ENCODE data around the gene CLDN11.

The CLDN11 gene

DNA sequence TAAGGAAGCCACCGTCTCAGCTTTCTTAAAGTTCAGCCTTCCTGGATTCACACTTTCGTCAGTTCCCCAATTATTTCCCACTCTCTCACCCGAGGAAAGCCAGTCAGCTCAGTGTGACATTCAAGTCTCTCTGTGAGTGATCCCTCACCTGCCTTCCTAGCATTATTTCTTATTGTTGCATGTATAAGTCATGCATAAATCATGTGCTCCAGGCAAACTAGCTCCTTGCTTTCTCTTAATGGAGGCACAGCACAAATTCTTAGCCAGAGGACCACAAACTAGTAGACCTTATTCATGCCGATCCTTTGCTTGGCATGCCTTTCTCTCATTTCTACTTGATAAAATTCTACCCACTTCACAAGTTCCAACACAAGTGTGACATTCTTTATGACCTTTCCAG lies 44.3 kb downstream of the CLDN11 start:
- TF ChIP-seq, protein P1, sequence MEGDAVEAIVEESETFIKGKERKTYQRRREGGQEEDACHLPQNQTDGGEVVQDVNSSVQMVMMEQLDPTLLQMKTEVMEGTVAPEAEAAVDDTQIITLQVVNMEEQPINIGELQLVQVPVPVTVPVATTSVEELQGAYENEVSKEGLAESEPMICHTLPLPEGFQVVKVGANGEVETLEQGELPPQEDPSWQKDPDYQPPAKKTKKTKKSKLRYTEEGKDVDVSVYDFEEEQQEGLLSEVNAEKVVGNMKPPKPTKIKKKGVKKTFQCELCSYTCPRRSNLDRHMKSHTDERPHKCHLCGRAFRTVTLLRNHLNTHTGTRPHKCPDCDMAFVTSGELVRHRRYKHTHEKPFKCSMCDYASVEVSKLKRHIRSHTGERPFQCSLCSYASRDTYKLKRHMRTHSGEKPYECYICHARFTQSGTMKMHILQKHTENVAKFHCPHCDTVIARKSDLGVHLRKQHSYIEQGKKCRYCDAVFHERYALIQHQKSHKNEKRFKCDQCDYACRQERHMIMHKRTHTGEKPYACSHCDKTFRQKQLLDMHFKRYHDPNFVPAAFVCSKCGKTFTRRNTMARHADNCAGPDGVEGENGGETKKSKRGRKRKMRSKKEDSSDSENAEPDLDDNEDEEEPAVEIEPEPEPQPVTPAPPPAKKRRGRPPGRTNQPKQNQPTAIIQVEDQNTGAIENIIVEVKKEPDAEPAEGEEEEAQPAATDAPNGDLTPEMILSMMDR (IDR thresholded peaks at IDR 0.05) = no peak
- H3K27ac ChIP-seq = no peak overlapping the region
- H3K9me3 ChIP-seq = no peaks in the 10 kb centered on the region
- no peak overlapping the region for H3K4me3 ChIP-seq (ENCODE audit: low read depth in 1 of 2, low read length in 1 of 2)
- peaks cover 55% of the 10 kb centered on the region for H3K27me3 ChIP-seq
- H3K36me3 ChIP-seq = no peaks in the 10 kb centered on the region
- H3K4me1 ChIP-seq (ENCODE audit: control insufficient read depth in 1 of 2, insufficient read depth in 1 of 2, low read depth in 1 of 2, low read length in 1 of 2) = no peaks in the 10 kb centered on the region

DNA sequence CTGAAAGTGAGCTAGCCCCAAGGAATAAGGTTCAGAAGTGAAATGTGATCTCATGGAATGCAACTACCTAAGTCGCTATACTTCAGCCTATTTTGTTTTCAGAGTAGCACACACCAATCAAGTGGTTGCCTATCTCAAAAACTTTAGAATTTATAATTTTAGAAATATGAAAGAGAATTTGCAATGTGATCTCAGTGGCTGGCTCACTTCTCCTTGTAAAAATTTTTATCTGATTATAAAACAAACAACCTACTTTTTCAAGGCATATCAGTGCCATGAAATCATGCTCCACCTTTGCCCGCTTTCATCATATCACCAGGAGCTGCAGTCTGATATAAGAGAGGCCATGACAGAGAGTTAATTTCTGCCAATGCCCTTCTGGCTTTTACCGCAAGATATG lies 47.3 kb downstream of the CLDN11 start:
- no peaks in the 10 kb centered on the region for H3K36me3 ChIP-seq
- TF ChIP-seq, protein P1 (IDR thresholded peaks at IDR 0.05) = no peak
- H3K9me3 ChIP-seq = no peaks in the 10 kb centered on the region
- H3K27ac ChIP-seq = no peak overlapping the region
- H3K27me3 ChIP-seq = peaks cover 65% of the 10 kb centered on the region
- H3K4me3 ChIP-seq (ENCODE audit: low read depth in 1 of 2, low read length in 1 of 2) = no peak overlapping the region
- no peaks in the 10 kb centered on the region for H3K4me1 ChIP-seq (ENCODE audit: control insufficient read depth in 1 of 2, insufficient read depth in 1 of 2, low read depth in 1 of 2, low read length in 1 of 2)

DNA sequence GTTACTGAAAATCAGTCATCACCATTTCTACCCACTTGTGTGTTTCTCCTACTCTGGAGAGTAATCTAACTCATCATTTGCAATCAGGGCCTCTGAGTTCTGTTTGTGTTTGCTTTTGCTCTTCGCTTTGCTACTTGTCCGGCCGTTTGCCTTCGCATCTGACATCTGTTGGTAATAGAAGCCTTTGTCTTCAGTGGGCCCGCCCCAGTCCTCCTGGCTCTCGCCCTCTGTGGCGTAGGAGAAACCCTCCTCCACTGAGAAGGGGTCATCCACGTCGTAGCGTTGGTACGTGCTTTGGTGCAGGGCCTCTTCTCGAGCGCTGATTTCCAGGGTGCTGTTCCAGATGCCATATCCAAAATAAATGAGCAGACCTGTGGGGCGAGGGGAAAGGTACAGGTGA lies 48.3 kb downstream of the CLDN11 start:
- Histone ChIP-seq H3K27ac (no peak overlapping the region), H3K4me3 (ENCODE audit: low read depth in 1 of 2, low read length in 1 of 2) (no peak overlapping the region), H3K4me1 (ENCODE audit: control insufficient read depth in 1 of 2, insufficient read depth in 1 of 2, low read depth in 1 of 2, low read length in 1 of 2) (no peaks in the 10 kb centered on the region), H3K36me3 (no peaks in the 10 kb centered on the region), H3K9me3 (no peaks in the 10 kb centered on the region), H3K27me3 (peaks cover 74% of the 10 kb centered on the region)
- TF ChIP-seq, protein P1 (IDR thresholded peaks at IDR 0.05) = no peak

DNA sequence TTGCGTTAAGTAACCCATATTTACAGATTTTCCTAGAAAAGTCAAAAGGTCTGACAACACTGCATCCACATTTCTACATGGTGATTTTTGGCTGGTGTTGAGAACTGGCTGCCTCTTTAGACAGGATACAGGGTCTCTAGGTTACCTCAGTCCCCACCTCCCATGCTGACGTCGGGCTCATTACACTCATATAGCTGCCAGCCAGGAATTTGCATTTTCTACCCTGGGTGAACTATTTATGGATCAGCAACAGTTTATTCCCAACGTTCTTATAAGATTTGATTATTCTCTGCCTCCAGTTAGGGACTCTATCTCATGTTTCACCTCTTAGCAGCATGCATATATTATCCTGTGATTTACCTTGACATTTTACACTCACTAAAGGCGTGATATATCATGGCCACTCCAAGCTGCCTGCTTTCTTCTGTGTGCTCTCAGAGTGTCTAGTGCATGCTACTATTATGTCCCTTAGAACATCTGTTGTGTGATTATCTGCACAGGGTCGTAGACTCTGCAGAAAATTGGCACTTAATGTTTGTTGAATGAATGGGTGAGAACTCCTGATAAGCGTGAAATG lies 49.0 kb downstream of the CLDN11 start:
- Histone ChIP-seq H3K9me3 (no peaks in the 10 kb centered on the region), H3K27ac (no peak overlapping the region), H3K27me3 (peaks cover 75% of the 10 kb centered on the region), H3K36me3 (no peaks in the 10 kb centered on the region), H3K4me1 (ENCODE audit: control insufficient read depth in 1 of 2, insufficient read depth in 1 of 2, low read depth in 1 of 2, low read length in 1 of 2) (no peaks in the 10 kb centered on the region), H3K4me3 (ENCODE audit: low read depth in 1 of 2, low read length in 1 of 2) (no peak overlapping the region)
- TF ChIP-seq, protein P1 (IDR thresholded peaks at IDR 0.05) = no peak

DNA sequence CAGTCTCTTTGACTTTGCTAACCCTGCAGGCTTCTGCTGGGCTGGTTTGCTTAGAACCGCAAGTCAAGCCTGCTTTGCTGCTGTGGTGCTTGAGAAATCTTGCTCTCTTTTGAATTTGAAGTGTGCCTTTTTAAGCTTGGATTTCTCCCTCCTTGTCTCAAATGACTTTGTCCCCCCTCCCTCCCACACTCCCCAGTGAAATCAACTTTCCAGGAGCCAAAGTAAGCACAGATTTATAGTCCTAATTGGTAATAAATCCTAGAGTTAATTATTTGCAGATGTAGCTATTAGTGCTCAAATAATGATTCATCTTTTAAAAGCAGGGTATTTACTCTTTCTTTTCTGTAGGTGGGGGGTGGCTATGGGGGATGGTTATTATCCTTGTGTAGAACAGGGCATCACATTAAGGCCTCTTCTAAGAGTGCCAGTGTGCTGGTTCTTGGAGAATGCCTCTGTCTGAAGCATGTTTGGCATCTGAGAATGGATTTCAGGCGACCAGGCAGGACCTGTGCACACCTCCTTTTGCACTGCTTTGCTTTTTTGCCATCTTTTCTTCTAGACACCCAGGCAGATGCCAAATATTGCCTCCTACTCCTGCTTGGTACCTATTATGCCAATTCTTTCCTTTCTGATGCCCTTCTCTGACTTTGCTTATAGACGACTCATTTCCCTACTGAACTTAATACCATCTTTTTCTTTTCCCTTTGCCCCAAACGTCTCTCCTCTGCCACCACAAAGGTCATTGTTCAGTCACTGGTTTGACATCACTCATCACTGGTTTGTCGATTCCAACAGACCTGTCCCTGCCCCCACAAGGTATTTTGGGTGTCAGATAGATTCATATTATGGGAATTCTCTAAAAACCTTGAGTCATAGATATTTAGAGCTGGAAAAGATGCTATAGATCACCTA lies 50.7 kb downstream of the CLDN11 start:
- no peaks in the 10 kb centered on the region for H3K9me3 ChIP-seq
- no peak overlapping the region for H3K27ac ChIP-seq
- no peaks in the 10 kb centered on the region for H3K36me3 ChIP-seq
- H3K4me1 ChIP-seq (ENCODE audit: control insufficient read depth in 1 of 2, insufficient read depth in 1 of 2, low read depth in 1 of 2, low read length in 1 of 2) = no peaks in the 10 kb centered on the region
- no peak overlapping the region for H3K4me3 ChIP-seq (ENCODE audit: low read depth in 1 of 2, low read length in 1 of 2)
- peaks cover 74% of the 10 kb centered on the region for H3K27me3 ChIP-seq
- TF ChIP-seq, protein P1 (IDR thresholded peaks at IDR 0.05) = no peak

Data from neutrophil (primary cell).